ENCODE measurements around the gene BEX4.
A peak's percentile ranks its signal among the peaks of the same experiment; 100 is the strongest.

DNA sequence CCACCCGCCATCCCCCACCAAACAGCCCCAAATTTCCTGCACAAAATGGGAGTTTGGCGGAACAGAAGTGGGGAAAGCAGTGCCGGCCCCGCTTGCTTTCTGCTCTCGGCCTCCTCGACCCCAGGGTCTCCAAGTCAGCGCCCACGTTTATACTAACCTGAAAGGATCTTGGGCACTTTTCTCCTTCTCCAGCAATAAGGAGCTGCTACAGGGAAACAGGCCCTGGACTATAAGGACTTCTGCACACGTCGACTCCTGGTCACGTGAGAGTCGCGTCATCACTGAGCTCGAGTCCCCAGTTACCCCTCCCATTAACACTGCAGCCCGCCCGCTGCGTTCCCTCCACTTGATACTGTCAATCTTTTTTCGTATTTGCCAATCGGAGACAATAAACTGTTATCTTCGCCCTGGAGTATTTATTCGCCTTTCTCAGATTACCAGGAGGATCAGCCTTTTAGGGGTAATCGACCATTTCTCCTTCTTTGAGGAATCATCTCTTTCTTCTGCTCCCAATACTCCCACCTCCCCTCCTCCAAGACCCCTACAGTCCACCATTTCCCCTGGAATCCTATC, 40.1 kb downstream of the BEX4 start, which contains the start of gene TCEAL8:
- TF ChIP-seq, protein P1, sequence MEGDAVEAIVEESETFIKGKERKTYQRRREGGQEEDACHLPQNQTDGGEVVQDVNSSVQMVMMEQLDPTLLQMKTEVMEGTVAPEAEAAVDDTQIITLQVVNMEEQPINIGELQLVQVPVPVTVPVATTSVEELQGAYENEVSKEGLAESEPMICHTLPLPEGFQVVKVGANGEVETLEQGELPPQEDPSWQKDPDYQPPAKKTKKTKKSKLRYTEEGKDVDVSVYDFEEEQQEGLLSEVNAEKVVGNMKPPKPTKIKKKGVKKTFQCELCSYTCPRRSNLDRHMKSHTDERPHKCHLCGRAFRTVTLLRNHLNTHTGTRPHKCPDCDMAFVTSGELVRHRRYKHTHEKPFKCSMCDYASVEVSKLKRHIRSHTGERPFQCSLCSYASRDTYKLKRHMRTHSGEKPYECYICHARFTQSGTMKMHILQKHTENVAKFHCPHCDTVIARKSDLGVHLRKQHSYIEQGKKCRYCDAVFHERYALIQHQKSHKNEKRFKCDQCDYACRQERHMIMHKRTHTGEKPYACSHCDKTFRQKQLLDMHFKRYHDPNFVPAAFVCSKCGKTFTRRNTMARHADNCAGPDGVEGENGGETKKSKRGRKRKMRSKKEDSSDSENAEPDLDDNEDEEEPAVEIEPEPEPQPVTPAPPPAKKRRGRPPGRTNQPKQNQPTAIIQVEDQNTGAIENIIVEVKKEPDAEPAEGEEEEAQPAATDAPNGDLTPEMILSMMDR (conservative IDR thresholded peaks at IDR 0.05; ENCODE audit: low read depth, low read length) = no peak
- TF ChIP-seq, protein P2, sequence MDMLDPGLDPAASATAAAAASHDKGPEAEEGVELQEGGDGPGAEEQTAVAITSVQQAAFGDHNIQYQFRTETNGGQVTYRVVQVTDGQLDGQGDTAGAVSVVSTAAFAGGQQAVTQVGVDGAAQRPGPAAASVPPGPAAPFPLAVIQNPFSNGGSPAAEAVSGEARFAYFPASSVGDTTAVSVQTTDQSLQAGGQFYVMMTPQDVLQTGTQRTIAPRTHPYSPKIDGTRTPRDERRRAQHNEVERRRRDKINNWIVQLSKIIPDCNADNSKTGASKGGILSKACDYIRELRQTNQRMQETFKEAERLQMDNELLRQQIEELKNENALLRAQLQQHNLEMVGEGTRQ (IDR thresholded peaks at IDR 0.05; ENCODE audit: low read depth, low read length) = peak; percentile 83
- TF ChIP-seq BHLHE40 (IDR thresholded peaks at IDR 0.05; ENCODE audit: low read depth, low read length) (peak; percentile 63; the same call in 1 of the 2 replicates), RCOR1 (IDR thresholded peaks at IDR 0.05; ENCODE audit: insufficient replicate concordance, low read length) (no peak), SMC3 (IDR thresholded peaks at IDR 0.05; ENCODE audit: low read depth, low read length) (no peak), POLR2A (IDR thresholded peaks at IDR 0.05; ENCODE audit: low read depth, low read length) (no peak; the same call in 1 of the 2 replicates), MXI1 (IDR thresholded peaks at IDR 0.05; ENCODE audit: borderline replicate concordance, low read depth, low read length) (no peak), RAD21 (IDR thresholded peaks at IDR 0.05; ENCODE audit: low read length) (no peak)
